ENCODE data around the gene DCXR. TPM values are rescaled to one million over a fixed set of nuclear protein-coding genes. Genes with fewer than 3 reads are reported as not detected.
A peak's percentile ranks its signal among the peaks of the same experiment; 100 is the strongest.

Gene DCXR
- total and polyA plus RNA-seq, 2 of the 13 experiments (the other 11 are each of a cell fraction or from before 2014, with no cell fraction given) = 287 to 311 TPM

DNA sequence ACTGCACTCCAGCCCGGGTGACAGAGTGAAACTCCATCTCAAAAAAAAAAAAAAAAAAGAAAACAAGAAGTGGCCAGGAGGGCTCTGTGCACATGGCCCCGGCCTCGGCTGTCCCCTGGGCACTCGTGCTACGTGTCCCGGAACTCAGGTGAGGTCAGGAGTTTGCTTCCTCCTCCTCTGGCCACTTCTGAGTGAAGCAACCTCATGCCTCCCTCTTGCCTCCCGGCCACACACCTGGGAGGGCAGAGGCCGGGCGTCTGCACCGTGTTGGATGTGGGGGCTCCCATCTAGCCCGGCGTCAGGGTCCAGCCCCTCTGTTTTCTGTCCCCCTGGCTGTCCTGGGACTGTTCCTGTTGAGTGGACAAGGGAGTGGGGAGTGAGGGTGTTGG is 37.9 kb downstream of the DCXR start (continued):
- TF ChIP-seq, protein P1, sequence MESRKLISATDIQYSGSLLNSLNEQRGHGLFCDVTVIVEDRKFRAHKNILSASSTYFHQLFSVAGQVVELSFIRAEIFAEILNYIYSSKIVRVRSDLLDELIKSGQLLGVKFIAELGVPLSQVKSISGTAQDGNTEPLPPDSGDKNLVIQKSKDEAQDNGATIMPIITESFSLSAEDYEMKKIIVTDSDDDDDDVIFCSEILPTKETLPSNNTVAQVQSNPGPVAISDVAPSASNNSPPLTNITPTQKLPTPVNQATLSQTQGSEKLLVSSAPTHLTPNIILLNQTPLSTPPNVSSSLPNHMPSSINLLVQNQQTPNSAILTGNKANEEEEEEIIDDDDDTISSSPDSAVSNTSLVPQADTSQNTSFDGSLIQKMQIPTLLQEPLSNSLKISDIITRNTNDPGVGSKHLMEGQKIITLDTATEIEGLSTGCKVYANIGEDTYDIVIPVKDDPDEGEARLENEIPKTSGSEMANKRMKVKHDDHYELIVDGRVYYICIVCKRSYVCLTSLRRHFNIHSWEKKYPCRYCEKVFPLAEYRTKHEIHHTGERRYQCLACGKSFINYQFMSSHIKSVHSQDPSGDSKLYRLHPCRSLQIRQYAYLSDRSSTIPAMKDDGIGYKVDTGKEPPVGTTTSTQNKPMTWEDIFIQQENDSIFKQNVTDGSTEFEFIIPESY (CRISPR knock-in tag; IDR thresholded peaks at IDR 0.05) = 0 out of 2 replicates have a peak, but pooled peaks have one; percentile 20
- TF ChIP-seq SUZ12 (IDR thresholded peaks at IDR 0.05; ENCODE audit: low read depth, low read length) (no peak), MED1 (CRISPR knock-in tag; IDR thresholded peaks at IDR 0.05) (peak; percentile 85), TSC22D2 (CRISPR knock-in tag; IDR thresholded peaks at IDR 0.05; ENCODE audit: borderline replicate concordance) (no peak), SRSF9 (IDR thresholded peaks at IDR 0.05; ENCODE audit: borderline replicate concordance, insufficient read depth, low read depth, low read length, poor library complexity, severe bottlenecking) (no peak), EZH2 (conservative IDR thresholded peaks at IDR 0.05; ENCODE audit: low read depth, low read length) (no peak), GABPB1 (CRISPR knock-in tag; IDR thresholded peaks at IDR 0.05) (peak; percentile 67; the same call in 1 of the 2 replicates)
- TF ChIP-seq, protein P2, sequence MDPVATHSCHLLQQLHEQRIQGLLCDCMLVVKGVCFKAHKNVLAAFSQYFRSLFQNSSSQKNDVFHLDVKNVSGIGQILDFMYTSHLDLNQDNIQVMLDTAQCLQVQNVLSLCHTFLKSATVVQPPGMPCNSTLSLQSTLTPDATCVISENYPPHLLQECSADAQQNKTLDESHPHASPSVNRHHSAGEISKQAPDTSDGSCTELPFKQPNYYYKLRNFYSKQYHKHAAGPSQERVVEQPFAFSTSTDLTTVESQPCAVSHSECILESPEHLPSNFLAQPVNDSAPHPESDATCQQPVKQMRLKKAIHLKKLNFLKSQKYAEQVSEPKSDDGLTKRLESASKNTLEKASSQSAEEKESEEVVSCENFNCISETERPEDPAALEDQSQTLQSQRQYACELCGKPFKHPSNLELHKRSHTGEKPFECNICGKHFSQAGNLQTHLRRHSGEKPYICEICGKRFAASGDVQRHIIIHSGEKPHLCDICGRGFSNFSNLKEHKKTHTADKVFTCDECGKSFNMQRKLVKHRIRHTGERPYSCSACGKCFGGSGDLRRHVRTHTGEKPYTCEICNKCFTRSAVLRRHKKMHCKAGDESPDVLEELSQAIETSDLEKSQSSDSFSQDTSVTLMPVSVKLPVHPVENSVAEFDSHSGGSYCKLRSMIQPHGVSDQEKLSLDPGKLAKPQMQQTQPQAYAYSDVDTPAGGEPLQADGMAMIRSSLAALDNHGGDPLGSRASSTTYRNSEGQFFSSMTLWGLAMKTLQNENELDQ (CRISPR knock-in tag; IDR thresholded peaks at IDR 0.05; ENCODE audit: borderline replicate concordance) = no peak; the same call in 1 of the 2 replicates
